Inflammatory macrophage (primary cell): Measurements from ENCODE around the gene SLC6A17.

Experiments used
- DNase-seq, 2 donors: peaks; one replicate each; pipeline ENCODE4 v3.0.0-alpha.2; 2020 to 2022

Gene SLC6A17

GRCh38 chr1:110135666-110136065 is 14.6 kb upstream of the SLC6A17 start:
- no peak for DNase-seq

DNA sequence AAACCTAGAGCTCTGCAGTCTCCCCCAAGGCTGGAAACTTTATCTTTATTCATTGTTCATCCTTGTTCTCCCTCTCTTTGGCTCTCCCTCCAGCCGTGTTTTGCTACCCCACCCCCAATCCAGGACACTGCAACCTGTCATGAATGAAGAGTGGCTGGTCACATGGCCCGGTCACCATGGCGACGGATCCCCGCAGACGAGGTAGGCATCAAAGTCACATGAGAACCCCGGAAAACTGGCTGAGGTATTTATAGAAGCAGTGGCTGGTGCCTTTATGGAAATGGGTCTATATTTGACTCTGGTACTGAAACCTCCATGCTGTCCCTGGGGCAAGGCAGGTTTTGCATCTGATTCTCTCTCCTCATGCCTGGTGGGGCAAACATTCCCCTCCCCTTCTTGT is 13.4 kb upstream of the SLC6A17 start:
- no peak for DNase-seq

GRCh38 chr1:110138956-110139355 is 11.3 kb upstream of the SLC6A17 start:
- DNase-seq = no peak

DNA sequence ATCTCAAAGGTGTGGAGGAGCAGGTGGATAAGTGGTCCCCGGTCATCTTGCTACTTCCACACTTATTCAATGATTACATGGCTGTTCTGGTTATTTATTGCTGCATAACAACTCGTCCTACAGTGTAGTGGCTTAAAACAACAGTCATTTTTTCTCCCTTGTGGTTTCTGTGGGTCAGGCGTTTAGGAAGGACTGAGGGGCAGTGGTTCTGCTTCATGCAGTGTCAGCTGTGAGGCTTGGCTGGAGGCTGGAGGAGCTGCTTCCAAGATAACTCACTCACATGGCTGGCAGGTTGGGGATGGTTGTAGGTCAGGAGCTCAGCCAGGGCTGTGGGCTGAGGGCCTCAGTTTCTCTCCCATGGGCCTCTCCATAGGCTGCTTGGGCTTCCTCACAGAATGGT is 5.9 kb upstream of the SLC6A17 start:
- no peak for DNase-seq

- peak; percentile 6 to 26 for DNase-seq
Observed at GRCh38 chr1:110148961-110149360, 1.3 kb upstream of the SLC6A17 start.

GRCh38 chr1:110151175-110151669 is 928 bp downstream of the SLC6A17 start:
- no peak for DNase-seq

DNA sequence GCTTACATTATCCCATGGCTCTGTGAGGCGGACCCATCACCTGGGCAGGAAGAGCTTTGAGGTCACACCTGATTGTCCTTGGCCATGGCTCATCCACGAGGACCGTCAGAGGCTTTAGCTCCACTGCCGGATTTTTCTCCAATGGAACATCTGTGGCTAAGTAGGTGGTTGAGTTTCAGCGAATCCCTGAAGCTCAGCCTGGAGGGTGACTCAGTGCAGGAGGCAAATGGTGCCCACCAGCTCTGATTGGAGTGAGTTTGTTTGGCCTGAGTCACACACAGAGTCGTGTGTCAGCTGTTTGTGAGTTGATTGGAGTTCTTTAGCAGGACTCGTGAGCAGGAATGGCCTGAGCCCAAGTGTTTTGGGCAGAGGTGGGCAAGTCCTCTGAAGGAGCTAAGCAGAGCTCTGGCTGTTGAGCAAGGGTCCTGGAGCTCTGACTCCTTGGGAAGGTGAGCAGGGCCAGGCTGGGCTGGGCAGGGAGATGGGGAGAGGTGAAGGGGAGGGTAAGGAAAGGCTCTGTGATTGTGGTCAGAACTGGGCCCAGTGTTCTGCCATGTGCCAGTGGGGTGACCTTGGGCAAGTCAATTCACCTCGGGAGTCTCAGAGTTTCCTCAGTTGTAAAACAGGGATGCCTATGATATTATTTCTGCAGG is 2.0 kb downstream of the SLC6A17 start:
- no peak for DNase-seq

DNA sequence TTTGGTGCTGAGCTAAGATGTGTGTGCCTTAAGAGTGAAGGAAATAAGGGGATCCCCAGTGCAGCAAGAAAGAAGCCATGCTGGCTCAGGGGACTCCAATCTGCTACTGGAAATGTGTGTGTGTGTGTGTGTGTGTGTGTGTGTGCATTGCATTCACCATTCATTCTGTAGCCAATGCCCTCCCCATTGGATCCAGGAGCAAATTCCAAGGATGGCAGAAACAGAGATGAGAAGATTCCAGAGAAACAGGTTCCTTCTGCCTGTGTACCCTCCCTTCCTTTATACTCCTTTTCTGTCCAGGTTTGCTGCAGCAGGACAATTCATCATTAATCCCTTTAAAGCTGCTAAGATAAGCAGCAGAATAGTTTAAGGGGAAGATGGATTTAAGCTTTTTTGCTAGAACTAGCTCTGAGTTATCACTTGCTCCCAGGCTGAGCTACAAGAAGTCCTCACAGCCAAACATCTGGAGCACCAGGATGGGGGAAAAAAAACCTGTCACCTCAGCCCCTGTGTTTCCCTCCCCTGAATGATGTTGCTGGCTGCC is 3.2 kb downstream of the SLC6A17 start:
- no peak for DNase-seq

DNA sequence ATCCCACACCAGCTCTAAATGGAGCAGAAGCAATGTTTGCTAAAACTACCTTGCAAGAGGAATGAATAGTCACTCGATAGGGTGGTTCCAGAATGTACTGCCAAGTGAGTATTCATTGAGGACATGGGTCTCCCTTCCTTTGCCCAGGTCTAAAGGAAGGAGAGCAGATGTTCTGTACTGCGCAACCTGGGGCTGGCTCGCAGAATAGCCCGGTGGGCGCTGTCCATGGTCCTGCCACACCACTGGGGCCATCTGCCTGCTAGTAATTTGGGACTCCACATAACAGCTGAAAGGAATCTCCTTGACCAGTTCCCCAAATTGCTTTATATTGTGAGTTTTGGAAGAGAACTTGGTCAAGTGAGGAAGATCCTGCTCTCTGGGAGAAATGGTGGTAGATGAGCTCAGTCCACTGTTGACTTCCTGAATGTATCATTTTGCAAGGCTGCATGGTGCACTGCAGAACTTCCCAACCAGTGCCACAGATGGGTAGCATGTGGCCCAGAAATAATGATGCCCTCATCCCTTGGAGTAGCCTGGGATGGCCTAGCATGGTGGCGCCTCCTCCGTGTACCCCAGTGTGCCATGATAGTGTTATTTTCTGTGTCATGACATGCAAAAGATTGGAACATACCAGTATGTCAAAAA is 5.7 kb downstream of the SLC6A17 start:
- DNase-seq = peak; percentile 44 to 68

- no peak for DNase-seq
Observed at GRCh38 chr1:110158261-110158660, 8.0 kb downstream of the SLC6A17 start.

DNA sequence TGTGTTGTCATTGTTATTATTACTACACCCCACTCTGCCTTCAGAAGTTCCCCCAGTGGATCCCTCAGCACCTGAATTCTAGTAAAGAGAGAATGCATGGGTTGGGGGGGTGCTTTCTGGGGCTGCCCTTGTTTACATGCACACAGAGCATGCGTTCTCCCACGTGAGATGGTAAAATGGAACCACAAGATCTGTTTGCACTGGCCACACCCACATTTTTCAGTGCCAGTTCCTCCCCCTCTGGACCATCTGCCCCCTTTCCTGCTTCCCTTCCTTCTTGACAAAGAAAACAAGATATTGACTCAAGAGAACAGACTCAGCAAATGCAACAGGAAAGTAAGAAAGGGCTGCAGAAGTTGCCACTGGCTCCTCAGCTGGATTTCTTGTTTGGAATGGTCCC is 8.9 kb downstream of the SLC6A17 start:
- peak in 1 of 2 donors; percentile 10 for DNase-seq

DNA sequence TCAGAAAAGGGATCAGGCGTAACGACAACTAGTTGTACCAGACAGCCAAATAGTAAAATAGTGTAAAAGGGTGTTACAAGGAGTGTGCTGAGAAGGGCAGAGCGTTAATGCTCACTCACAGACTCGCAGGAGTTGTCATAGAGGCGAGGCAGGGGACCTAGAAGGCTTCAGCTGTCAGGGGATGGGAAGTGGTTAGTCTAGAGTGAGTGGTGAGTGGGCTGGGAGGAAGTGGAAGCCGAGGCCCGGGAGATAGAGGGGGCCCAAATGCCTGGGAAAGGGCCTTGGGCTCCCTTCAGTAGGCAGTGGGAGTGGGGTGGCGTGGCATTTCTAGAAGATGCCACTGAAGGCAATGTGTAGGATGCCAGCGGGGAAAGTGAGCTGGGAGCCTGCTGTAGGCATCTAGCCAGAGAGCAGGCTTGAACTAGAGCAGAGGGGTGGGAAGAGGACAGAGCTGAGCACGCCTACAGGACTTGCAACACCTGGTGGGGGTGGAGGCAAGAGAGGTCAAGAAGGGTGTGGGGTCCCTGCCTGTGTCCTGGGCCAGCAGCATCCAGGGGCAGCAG is 10.3 kb downstream of the SLC6A17 start:
- DNase-seq = peak; percentile 22 to 59

GRCh38 chr1:110161165-110161564 is 10.9 kb downstream of the SLC6A17 start:
- no peak for DNase-seq

DNA sequence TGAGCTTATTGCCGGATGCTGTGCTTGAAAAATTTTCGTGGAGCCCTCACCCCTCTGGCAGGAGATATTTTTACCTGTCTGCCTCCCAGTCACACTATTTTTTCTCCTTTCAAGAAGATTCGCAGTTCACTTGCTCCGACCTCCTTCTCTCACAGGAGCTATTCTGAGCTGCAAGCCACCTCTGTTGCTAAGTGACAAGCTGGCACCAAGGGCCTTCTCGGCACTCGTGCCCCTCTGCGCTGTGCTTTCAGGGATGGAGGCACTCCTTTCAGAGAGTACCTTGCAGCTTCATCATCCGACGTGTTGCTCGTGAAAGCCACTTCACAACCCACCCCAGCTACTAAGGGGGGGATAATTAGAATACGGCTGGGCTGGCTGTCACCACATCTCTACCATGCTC is 11.6 kb downstream of the SLC6A17 start:
- no peak for DNase-seq

DNA sequence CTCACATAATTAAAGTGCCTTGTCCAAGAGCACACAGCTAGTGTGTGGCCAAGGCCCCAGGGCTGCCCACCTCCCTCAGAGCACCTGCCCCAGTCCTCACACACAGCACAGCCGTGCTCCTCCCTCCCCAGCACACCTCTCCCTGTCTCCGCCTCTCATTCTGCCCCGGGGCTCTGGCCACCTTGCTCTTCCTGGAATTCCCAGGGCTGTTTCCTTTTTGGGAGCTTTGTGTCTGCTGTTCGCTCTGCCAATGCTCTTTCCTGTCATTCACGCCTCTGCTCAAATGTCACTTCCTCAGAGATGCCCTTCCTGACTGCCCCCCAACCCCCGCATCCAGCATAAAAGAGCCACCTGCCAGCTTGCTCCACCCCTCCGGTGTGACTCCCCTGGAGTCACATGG is 13.3 kb downstream of the SLC6A17 start:
- no peak for DNase-seq

- DNase-seq = no peak
Observed at GRCh38 chr1:110164725-110165350, 14.5 kb downstream of the SLC6A17 start.

- no peak for DNase-seq
Observed at GRCh38 chr1:110165761-110166231, 15.5 kb downstream of the SLC6A17 start.

- no peak for DNase-seq
Observed at GRCh38 chr1:110166861-110167260, 16.6 kb downstream of the SLC6A17 start.

GRCh38 chr1:110170766-110171733 is 20.8 kb downstream of the SLC6A17 start:
- DNase-seq = no peak

DNA sequence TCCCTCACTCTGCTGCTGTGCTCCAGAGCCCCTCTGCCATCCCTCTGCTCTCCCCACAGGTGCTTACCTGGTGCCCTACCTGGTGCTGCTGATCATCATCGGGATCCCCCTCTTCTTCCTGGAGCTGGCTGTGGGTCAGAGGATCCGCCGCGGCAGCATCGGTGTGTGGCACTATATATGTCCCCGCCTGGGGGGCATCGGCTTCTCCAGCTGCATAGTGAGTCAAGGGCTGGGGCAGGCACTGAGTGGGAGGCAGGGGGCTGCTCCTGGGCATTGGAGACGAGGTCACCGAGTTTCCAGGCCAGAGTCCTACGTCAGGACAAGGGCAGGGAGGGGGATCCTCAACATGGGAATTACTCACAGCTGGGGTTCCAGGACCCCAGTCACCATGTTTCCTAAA is 21.7 kb downstream of the SLC6A17 start:
- no peak for DNase-seq

GRCh38 chr1:110173466-110174105 is 23.3 kb downstream of the SLC6A17 start:
- no peak for DNase-seq
